Thoracic aorta (tissue), 2 donors: ENCODE data around the gene DAGLA. TPM values are rescaled to one million over a fixed set of nuclear protein-coding genes. Genes with fewer than 3 reads are reported as not detected.
A peak's percentile ranks its signal among the peaks of the same experiment; 100 is the strongest.

Experiments
- ATAC-seq: fragments of 150-250 bp; one replicate; pipeline ENCODE4 v1.8.0; 2017; ENCODE audit warnings: low read depth; ENCODE audit not compliant: insufficient number of reproducible peaks, low FRiP score
- DNase-seq: peaks from one replicate; pipeline ENCODE4 v3.0.0-alpha.2; 2020; ENCODE audit warnings: low spot score
- H3K27ac ChIP-seq, 2 donors: fragments of 200-600 bp; sonication (generic); 1 replicate in 1 of 2; 2 replicates in 1 of 2; pipeline ENCODE4 v1.5.1; 2016; ENCODE audit warnings: mild to moderate bottlenecking in 2 of 2, moderate library complexity in 2 of 2
- H3K27me3 ChIP-seq: fragments of 200-600 bp; sonication (generic); replicated peaks from 2 replicates; pipeline ENCODE4 v1.6.0; 2016; ENCODE audit warnings: mild to moderate bottlenecking; ENCODE audit not compliant: insufficient read depth
- H3K36me3 ChIP-seq: fragments of 200-600 bp; sonication (generic); one replicate; pipeline ENCODE4 v1.5.1; 2016
- H3K4me1 ChIP-seq, 2 donors: fragments of 200-600 bp; sonication (generic); 1 replicate in 1 of 2; 2 replicates in 1 of 2; pipeline versions ENCODE4 v1.5.1 to v1.6.0; 2016; ENCODE audit warnings: low read depth in 2 of 2, mild to moderate bottlenecking in 1 of 2; ENCODE audit not compliant: control insufficient read depth in 1 of 2
- H3K4me3 ChIP-seq: fragments of 200-600 bp; sonication (generic); 2 replicates; pipeline ENCODE4 v1.5.1; 2016; ENCODE audit warnings: mild to moderate bottlenecking
- H3K9me3 ChIP-seq: fragments of 200-600 bp; sonication (generic); 2 replicates; pipeline ENCODE4 v1.5.1; 2016
- CTCF ChIP-seq: fragments of 200-600 bp; sonication (generic); IDR thresholded peaks from one replicate; pipeline ENCODE4 v1.5.1; 2019; ENCODE audit warnings: antibody characterized with exemption
- total RNA-seq, 2 donors: library from RNA; depleted of rRNA; stranded (reverse); fragments of >200 nt; gene quantifications; one replicate each; pipeline versions ENCODE4 v1.1.0 to v1.2.3, GENCODE V29; 2016

The DAGLA gene
- total RNA-seq, 2 donors from 2014 or later: 1.2 to 1.4 TPM

- peak; percentile 54 for DNase-seq
- Histone ChIP-seq H3K9me3 (no peaks in the 10 kb centered on the region), H3K36me3 (peaks cover 37% of the 10 kb centered on the region), H3K4me1 (peaks cover 14 to 22% of the 10 kb centered on the region in 2 donors), H3K27ac (peak overlapping the region; percentile 87 to 96), H3K4me3 (peak overlapping the region; percentile 83), H3K27me3 (no peaks in the 10 kb centered on the region)
- no peak for ATAC-seq
- no peak for TF ChIP-seq CTCF
These were observed 111.6 kb downstream of the DAGLA start for GRCh38 chr11:61791737-61792309.

GRCh38 chr11:61792310-61793082 is 112.3 kb downstream of the DAGLA start, which contains the start of the genes FEN1 and TMEM258:
TSS of gene FEN1 (plus strand) at chr11:61792911. CDS start at chr11:61795362, 2,451 bp downstream.
TSS of gene TMEM258 (minus strand) at chr11:61792599. CDS start at chr11:61792558, 41 bp downstream.
- peak within 1 kb of the TSS; percentile 87 to 96 for H3K27ac ChIP-seq
- H3K36me3 ChIP-seq: peaks cover 32% of the 10 kb centered on the region
- peaks cover 14 to 24% of the 10 kb centered on the region in 2 donors for H3K4me1 ChIP-seq
- peak; percentile 61 for DNase-seq
- H3K9me3 ChIP-seq: no peaks in the 10 kb centered on the region
- ATAC-seq: peak; percentile 84
- peak within 1 kb of the TSS; percentile 83 for H3K4me3 ChIP-seq
- TF ChIP-seq CTCF: peak; percentile 30
- no peaks in the 10 kb centered on the region for H3K27me3 ChIP-seq

- no peak for ATAC-seq
- H3K4me1 ChIP-seq: peaks cover 14 to 30% of the 10 kb centered on the region in 2 donors
These were observed 113.1 kb downstream of the DAGLA start for GRCh38 chr11:61793083-61793828.

GRCh38 chr11:61793829-61794204 is 113.6 kb downstream of the DAGLA start:
- no peaks in the 10 kb centered on the region for H3K9me3 ChIP-seq
- DNase-seq (no peak), ATAC-seq (no peak)
- no peaks in the 10 kb centered on the region for H3K27me3 ChIP-seq
- H3K4me1 ChIP-seq: peaks cover 14 to 30% of the 10 kb centered on the region in 2 donors
- H3K36me3 ChIP-seq: peaks cover 20% of the 10 kb centered on the region
- no peak overlapping the region for H3K4me3 ChIP-seq
- no peak overlapping the region for H3K27ac ChIP-seq
- TF ChIP-seq CTCF: no peak

More at GRCh38 chr11:61793083-61793828, 113.1 kb downstream of the DAGLA start:
- no peak for TF ChIP-seq CTCF
- peak overlapping the region; percentile 87 to 96 for H3K27ac ChIP-seq
- no peak for DNase-seq
- no peaks in the 10 kb centered on the region for H3K27me3 ChIP-seq
- H3K4me3 ChIP-seq: peak overlapping the region; percentile 83
- no peaks in the 10 kb centered on the region for H3K9me3 ChIP-seq
- H3K36me3 ChIP-seq: peaks cover 25% of the 10 kb centered on the region

GRCh38 chr11:61794579-61794978 is 114.4 kb downstream of the DAGLA start:
- Histone ChIP-seq H3K36me3 (peaks cover 12% of the 10 kb centered on the region), H3K27me3 (no peaks in the 10 kb centered on the region), H3K4me1 (peaks cover 14 to 30% of the 10 kb centered on the region in 2 donors), H3K27ac (no peak overlapping the region), H3K9me3 (no peaks in the 10 kb centered on the region), H3K4me3 (no peak overlapping the region)
- TF ChIP-seq CTCF: no peak
- ATAC-seq (no peak), DNase-seq (no peak)
